SK-N-SH treated with all-trans-retinoic acid at 6 μM for 48 hours (cell line): ENCODE measurements around the gene MITF.

Source experiments
- ATAC-seq: fragments of 200-7000 bp; cut with Tn5 transposase; 3 replicates; pipeline ENCODE4 v1.9.1; 2020; ENCODE audit warnings: mild to moderate bottlenecking, moderate library complexity
- ARNTL ChIP-seq: fragments of 450-650 bp; formaldehyde crosslinking; IDR thresholded peaks from 2 replicates; pipeline ENCODE4 v1.5.0; 2020; ENCODE audit warnings: low read depth, mild to moderate bottlenecking, moderate library complexity, borderline replicate concordance
- BACH2 ChIP-seq: fragments of 250-450 bp; sonication (Bioruptor Pico); IDR thresholded peaks from 2 replicates; pipeline ENCODE4 v1.9.0; 2021; ENCODE audit warnings: mild to moderate bottlenecking, borderline replicate concordance
- CSDC2 ChIP-seq: fragments of 250-450 bp; sonication (Bioruptor Pico); IDR thresholded peaks from 2 replicates; pipeline ENCODE4 v1.5.0; 2020; ENCODE audit warnings: mild to moderate bottlenecking, moderate library complexity
- ESRRG ChIP-seq: fragments of 250-450 bp; sonication (Bioruptor Pico); IDR thresholded peaks from 2 replicates; pipeline ENCODE4 v1.6.1; 2021; ENCODE audit warnings: mild to moderate bottlenecking
- GLIS3 ChIP-seq: fragments of 250-450 bp; sonication (Bioruptor Pico); IDR thresholded peaks from 2 replicates; pipeline ENCODE4 v1.5.0; 2020; ENCODE audit warnings: mild to moderate bottlenecking, moderate library complexity
- ISL1 ChIP-seq: fragments of 250-450 bp; sonication (Bioruptor Pico); IDR thresholded peaks from 2 replicates; pipeline ENCODE4 v2.1.2; 2022; ENCODE audit warnings: mild to moderate bottlenecking, moderate library complexity
- OSR1 ChIP-seq: fragments of 250-450 bp; sonication (Bioruptor Pico); IDR thresholded peaks from 2 replicates; pipeline ENCODE4 v1.8.0; 2022; ENCODE audit warnings: moderate library complexity, mild to moderate bottlenecking, inconsistent platforms
- PPARA ChIP-seq: fragments of 250-450 bp; sonication (Bioruptor Pico); IDR thresholded peaks from 2 replicates; pipeline ENCODE4 v1.5.0; 2020; ENCODE audit warnings: mild to moderate bottlenecking, borderline replicate concordance
- RARB ChIP-seq: fragments of 250-450 bp; sonication (Bioruptor Pico); IDR thresholded peaks from 2 replicates; pipeline ENCODE4 v1.8.0; 2021; ENCODE audit warnings: mild to moderate bottlenecking, moderate library complexity
- SNAI2 ChIP-seq: fragments of 250-450 bp; sonication (Bioruptor Pico); IDR thresholded peaks from 2 replicates; pipeline ENCODE4 v1.5.0; 2020; ENCODE audit warnings: mild to moderate bottlenecking, moderate library complexity
- TCF4 ChIP-seq: fragments of 250-450 bp; sonication (Bioruptor Pico); IDR thresholded peaks from 2 replicates; pipeline ENCODE4 v1.8.0; 2021; ENCODE audit warnings: mild to moderate bottlenecking, moderate library complexity, borderline replicate concordance
- TOX ChIP-seq: fragments of 250-450 bp; sonication (Bioruptor Pico); IDR thresholded peaks from 2 replicates; pipeline ENCODE4 v1.8.0; 2021; ENCODE audit warnings: mild to moderate bottlenecking, moderate library complexity, borderline replicate concordance
- ZC3H10 ChIP-seq: fragments of 250-450 bp; sonication (Bioruptor Pico); IDR thresholded peaks from 2 replicates; pipeline ENCODE4 v1.5.1; 2021; ENCODE audit warnings: mild to moderate bottlenecking, moderate library complexity
- ZFP3 ChIP-seq: fragments of 250-450 bp; sonication (Bioruptor Pico); IDR thresholded peaks from 2 replicates; pipeline ENCODE4 v1.5.0; 2020; ENCODE audit warnings: mild to moderate bottlenecking, moderate library complexity
- ZFP30 ChIP-seq: fragments of 450-650 bp; formaldehyde crosslinking; IDR thresholded peaks from 2 replicates; pipeline ENCODE4 v1.5.0; 2022; ENCODE audit warnings: mild to moderate bottlenecking, moderate library complexity
- ZNF565 ChIP-seq: fragments of 450-650 bp; formaldehyde crosslinking; conservative IDR thresholded peaks from 2 replicates; pipeline ENCODE4 v1.5.0; 2020; ENCODE audit warnings: low read depth, mild to moderate bottlenecking, moderate library complexity
- ZNF70 ChIP-seq: fragments of 450-650 bp; formaldehyde crosslinking; IDR thresholded peaks from 2 replicates; pipeline ENCODE4 v1.5.0; 2020; ENCODE audit warnings: mild to moderate bottlenecking, moderate library complexity
- ZNF8 ChIP-seq: fragments of 450-650 bp; formaldehyde crosslinking; IDR thresholded peaks from 2 replicates; pipeline ENCODE4 v1.5.0; 2020; ENCODE audit warnings: mild to moderate bottlenecking, moderate library complexity
- TF ChIP-seq, protein P1 (sequence below): fragments of 250-450 bp; sonication (Bioruptor Pico); IDR thresholded peaks from 2 replicates; pipeline ENCODE4 v1.8.0; 2020; ENCODE audit warnings: mild to moderate bottlenecking, moderate library complexity, borderline replicate concordance
- TF ChIP-seq, protein P2 (sequence below): fragments of 250-450 bp; sonication (Bioruptor Pico); IDR thresholded peaks from 2 replicates; pipeline ENCODE4 v1.5.1; 2020; ENCODE audit warnings: low read depth, mild to moderate bottlenecking, moderate library complexity
- TF ChIP-seq, protein P3 (sequence below): fragments of 250-450 bp; sonication (Bioruptor Pico); IDR thresholded peaks from 2 replicates; pipeline ENCODE4 v1.5.1; 2021; ENCODE audit warnings: mild to moderate bottlenecking, moderate library complexity
- TF ChIP-seq, protein P4 (sequence below): fragments of 250-450 bp; sonication (Bioruptor Pico); IDR thresholded peaks from 2 replicates; pipeline ENCODE4 v1.8.0; 2021; ENCODE audit warnings: low read depth, mild to moderate bottlenecking, moderate library complexity, borderline replicate concordance
- TF ChIP-seq, protein P5 (sequence below): fragments of 250-450 bp; sonication (Bioruptor Pico); IDR thresholded peaks from 2 replicates; pipeline ENCODE4 v1.5.0; 2020; ENCODE audit warnings: mild to moderate bottlenecking, moderate library complexity

MITF gene

DNA sequence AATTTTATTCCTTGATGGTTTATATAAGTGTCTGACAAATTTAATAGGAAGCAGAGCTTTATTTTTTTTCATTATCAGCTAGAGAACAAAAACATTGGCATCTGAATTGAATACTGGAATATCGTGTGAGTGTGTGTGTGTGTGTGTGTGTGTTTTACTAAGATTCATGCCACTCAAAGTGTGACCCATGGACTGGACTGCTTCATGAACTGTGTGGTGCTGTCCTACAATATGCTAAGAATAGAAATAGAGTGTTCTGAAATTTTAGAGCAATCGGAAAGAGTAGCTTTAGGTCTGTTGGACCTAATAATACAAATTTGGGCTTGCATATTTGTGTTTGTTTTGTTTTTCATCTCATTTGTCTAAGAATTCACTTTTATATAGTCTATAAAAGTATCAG, 89.6 kb downstream of the MITF start:
- TF ChIP-seq ZFP30 (CRISPR knock-in tag) (no peak), GLIS3 (CRISPR knock-in tag) (no peak), ZNF565 (CRISPR knock-in tag) (no peak), OSR1 (no peak), CSDC2 (CRISPR knock-in tag) (no peak), ESRRG (CRISPR knock-in tag) (no peak), ISL1 (CRISPR knock-in tag) (no peak)
- ATAC-seq: no peak

DNA sequence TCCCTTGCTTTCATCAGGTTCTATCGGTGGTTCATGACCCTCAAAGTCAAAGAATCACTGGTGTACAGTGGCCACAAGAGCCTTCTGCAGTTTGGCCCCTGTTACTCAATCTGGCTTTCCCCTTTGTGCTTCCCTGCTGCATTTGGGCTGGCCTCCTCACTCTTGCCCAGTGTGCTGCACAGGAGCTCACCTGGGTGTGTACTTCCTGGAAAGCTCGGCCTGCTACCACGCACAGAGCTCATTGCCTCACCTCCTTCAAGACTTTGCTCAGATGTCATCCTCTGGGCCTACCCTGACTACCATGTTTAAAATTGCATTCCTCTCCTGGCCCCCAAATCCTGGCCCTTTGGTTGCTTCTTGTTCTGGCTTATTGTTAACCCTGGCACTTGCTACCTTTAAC, 90.9 kb downstream of the MITF start:
- no peak for ATAC-seq
- TF ChIP-seq, protein P1, sequence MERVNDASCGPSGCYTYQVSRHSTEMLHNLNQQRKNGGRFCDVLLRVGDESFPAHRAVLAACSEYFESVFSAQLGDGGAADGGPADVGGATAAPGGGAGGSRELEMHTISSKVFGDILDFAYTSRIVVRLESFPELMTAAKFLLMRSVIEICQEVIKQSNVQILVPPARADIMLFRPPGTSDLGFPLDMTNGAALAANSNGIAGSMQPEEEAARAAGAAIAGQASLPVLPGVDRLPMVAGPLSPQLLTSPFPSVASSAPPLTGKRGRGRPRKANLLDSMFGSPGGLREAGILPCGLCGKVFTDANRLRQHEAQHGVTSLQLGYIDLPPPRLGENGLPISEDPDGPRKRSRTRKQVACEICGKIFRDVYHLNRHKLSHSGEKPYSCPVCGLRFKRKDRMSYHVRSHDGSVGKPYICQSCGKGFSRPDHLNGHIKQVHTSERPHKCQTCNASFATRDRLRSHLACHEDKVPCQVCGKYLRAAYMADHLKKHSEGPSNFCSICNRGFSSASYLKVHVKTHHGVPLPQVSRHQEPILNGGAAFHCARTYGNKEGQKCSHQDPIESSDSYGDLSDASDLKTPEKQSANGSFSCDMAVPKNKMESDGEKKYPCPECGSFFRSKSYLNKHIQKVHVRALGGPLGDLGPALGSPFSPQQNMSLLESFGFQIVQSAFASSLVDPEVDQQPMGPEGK (CRISPR knock-in tag): no peak
- no peak for TF ChIP-seq ZC3H10 (CRISPR knock-in tag)
- no peak for TF ChIP-seq ISL1 (CRISPR knock-in tag)
- no peak for TF ChIP-seq PPARA (CRISPR knock-in tag)
- no peak for TF ChIP-seq ZNF70 (CRISPR knock-in tag)

DNA sequence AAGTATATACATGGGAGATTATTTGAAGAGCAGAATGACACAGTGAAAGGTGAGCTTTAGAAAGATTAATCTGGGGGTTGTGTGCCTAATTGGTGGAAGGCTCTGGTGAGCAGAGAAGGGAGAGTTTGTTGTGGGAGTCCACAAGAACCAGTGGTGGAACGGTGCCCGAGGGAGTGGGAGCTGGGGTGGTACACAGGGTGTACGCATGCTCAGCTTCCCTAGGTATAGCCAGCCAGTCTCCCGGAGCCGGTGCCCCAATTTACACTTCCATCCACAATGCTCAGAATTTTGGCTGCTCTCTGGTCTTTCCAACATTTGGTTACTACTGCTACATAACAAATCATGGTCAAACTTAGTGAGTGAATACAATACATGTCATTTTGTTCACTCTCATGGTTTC, 92.5 kb downstream of the MITF start:
- no peak for ATAC-seq
- TF ChIP-seq GLIS3 (CRISPR knock-in tag): no peak
- TF ChIP-seq, protein P2, sequence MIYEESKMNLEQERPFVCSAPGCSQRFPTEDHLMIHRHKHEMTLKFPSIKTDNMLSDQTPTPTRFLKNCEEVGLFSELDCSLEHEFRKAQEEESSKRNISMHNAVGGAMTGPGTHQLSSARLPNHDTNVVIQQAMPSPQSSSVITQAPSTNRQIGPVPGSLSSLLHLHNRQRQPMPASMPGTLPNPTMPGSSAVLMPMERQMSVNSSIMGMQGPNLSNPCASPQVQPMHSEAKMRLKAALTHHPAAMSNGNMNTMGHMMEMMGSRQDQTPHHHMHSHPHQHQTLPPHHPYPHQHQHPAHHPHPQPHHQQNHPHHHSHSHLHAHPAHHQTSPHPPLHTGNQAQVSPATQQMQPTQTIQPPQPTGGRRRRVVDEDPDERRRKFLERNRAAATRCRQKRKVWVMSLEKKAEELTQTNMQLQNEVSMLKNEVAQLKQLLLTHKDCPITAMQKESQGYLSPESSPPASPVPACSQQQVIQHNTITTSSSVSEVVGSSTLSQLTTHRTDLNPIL: no peak
- TF ChIP-seq ARNTL (CRISPR knock-in tag): no peak
- no peak for TF ChIP-seq PPARA (CRISPR knock-in tag)
- TF ChIP-seq, protein P3, sequence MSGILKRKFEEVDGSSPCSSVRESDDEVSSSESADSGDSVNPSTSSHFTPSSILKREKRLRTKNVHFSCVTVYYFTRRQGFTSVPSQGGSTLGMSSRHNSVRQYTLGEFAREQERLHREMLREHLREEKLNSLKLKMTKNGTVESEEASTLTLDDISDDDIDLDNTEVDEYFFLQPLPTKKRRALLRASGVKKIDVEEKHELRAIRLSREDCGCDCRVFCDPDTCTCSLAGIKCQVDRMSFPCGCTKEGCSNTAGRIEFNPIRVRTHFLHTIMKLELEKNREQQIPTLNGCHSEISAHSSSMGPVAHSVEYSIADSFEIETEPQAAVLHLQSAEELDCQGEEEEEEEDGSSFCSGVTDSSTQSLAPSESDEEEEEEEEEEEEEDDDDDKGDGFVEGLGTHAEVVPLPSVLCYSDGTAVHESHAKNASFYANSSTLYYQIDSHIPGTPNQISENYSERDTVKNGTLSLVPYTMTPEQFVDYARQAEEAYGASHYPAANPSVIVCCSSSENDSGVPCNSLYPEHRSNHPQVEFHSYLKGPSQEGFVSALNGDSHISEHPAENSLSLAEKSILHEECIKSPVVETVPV (CRISPR knock-in tag): no peak
- TF ChIP-seq BACH2 (CRISPR knock-in tag): no peak
- no peak for TF ChIP-seq ZNF70 (CRISPR knock-in tag)
- no peak for TF ChIP-seq TCF4 (CRISPR knock-in tag)
- TF ChIP-seq, protein P1 (CRISPR knock-in tag): no peak
- TF ChIP-seq ZNF8 (CRISPR knock-in tag): no peak
- no peak for TF ChIP-seq CSDC2 (CRISPR knock-in tag)
- TF ChIP-seq ZFP3 (CRISPR knock-in tag): no peak
- TF ChIP-seq, protein P4, sequence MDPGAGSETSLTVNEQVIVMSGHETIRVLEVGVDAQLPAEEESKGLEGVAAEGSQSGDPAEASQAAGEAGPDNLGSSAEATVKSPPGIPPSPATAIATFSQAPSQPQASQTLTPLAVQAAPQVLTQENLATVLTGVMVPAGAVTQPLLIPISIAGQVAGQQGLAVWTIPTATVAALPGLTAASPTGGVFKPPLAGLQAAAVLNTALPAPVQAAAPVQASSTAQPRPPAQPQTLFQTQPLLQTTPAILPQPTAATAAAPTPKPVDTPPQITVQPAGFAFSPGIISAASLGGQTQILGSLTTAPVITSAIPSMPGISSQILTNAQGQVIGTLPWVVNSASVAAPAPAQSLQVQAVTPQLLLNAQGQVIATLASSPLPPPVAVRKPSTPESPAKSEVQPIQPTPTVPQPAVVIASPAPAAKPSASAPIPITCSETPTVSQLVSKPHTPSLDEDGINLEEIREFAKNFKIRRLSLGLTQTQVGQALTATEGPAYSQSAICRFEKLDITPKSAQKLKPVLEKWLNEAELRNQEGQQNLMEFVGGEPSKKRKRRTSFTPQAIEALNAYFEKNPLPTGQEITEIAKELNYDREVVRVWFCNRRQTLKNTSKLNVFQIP (CRISPR knock-in tag): no peak
- no peak for TF ChIP-seq ESRRG (CRISPR knock-in tag)
- no peak for TF ChIP-seq RARB (CRISPR knock-in tag)
- TF ChIP-seq ZC3H10 (CRISPR knock-in tag): no peak
- TF ChIP-seq SNAI2 (CRISPR knock-in tag): no peak
- TF ChIP-seq ZFP30 (CRISPR knock-in tag): no peak

DNA sequence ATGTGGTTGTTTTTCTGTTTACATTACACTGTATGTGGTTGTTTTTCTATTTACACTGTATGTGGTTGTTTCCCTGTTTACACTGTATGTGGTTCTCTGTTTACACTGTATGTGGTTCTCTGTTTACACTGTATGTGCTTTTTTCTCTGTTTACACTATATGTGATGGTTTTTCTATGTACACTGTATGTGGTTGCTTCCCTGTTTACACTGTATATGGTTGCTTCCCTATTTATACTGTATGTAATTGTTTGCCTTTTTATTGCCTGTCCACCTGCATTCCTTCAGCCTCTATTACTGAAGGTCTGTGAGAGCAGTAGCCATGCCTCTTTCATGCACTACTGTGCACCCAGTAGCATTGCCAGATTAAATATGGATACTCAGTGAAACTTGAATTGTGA, 94.3 kb downstream of the MITF start:
- ATAC-seq: no peak
- TF ChIP-seq PPARA (CRISPR knock-in tag) (no peak), ESRRG (CRISPR knock-in tag) (no peak), ZNF8 (CRISPR knock-in tag) (no peak), SNAI2 (CRISPR knock-in tag) (no peak), ARNTL (CRISPR knock-in tag) (no peak), ZNF70 (CRISPR knock-in tag) (no peak), ZC3H10 (CRISPR knock-in tag) (no peak), TOX (no peak), ZNF565 (CRISPR knock-in tag) (no peak), TCF4 (CRISPR knock-in tag) (no peak)
- TF ChIP-seq, protein P5, sequence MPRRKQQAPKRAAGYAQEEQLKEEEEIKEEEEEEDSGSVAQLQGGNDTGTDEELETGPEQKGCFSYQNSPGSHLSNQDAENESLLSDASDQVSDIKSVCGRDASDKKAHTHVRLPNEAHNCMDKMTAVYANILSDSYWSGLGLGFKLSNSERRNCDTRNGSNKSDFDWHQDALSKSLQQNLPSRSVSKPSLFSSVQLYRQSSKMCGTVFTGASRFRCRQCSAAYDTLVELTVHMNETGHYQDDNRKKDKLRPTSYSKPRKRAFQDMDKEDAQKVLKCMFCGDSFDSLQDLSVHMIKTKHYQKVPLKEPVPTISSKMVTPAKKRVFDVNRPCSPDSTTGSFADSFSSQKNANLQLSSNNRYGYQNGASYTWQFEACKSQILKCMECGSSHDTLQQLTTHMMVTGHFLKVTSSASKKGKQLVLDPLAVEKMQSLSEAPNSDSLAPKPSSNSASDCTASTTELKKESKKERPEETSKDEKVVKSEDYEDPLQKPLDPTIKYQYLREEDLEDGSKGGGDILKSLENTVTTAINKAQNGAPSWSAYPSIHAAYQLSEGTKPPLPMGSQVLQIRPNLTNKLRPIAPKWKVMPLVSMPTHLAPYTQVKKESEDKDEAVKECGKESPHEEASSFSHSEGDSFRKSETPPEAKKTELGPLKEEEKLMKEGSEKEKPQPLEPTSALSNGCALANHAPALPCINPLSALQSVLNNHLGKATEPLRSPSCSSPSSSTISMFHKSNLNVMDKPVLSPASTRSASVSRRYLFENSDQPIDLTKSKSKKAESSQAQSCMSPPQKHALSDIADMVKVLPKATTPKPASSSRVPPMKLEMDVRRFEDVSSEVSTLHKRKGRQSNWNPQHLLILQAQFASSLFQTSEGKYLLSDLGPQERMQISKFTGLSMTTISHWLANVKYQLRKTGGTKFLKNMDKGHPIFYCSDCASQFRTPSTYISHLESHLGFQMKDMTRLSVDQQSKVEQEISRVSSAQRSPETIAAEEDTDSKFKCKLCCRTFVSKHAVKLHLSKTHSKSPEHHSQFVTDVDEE (CRISPR knock-in tag): no peak
- TF ChIP-seq, protein P4 (CRISPR knock-in tag): no peak
